ENCODE data around the gene ZNF100.
"Not testable (repeated sequence)": the region's sequence is repeated elsewhere in the genome, so short reads cannot be mapped to it uniquely, and the experiment has no call there.

ZNF100 gene

DNA sequence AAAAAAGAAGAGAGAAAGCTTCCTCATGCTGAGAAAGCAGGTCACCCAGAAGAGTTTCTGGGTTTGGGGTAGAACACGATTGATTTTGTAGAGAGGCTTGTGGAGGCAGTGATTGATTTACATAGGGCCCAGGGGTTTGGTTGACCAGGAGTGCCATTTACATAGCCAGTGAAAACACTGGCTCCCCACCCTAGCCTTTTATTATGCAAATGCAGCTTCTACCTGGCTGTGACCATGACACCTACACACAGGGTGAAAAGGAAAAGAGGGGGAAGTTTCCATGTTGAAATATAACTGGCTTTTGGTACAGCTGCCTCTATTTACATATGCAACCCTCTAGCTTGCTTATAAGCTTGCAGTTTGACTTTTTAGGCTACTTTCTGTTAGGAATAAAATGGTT is 62.0 kb downstream of the ZNF100 start:
- DNase-seq (ENCODE audit: low read depth in 2 of 3, low spot score in 2 of 3) = no peak

GRCh38 chr19:21704320-21704719 is 63.1 kb downstream of the ZNF100 start:
- no peak for DNase-seq (ENCODE audit: low read depth in 2 of 3, low spot score in 2 of 3)

- DNase-seq (ENCODE audit: low read depth in 2 of 3, low spot score in 2 of 3) = no peak
These were observed 68.2 kb downstream of the ZNF100 start for GRCh38 chr19:21699197-21699596.

- DNase-seq (ENCODE audit: low read depth in 2 of 3, low spot score in 2 of 3) = no peak
These were observed 69.2 kb downstream of the ZNF100 start for GRCh38 chr19:21698215-21698614.

- DNase-seq (ENCODE audit: low read depth in 2 of 3, low spot score in 2 of 3) = no peak
These were observed 69.7 kb downstream of the ZNF100 start for GRCh38 chr19:21697698-21698097.

DNA sequence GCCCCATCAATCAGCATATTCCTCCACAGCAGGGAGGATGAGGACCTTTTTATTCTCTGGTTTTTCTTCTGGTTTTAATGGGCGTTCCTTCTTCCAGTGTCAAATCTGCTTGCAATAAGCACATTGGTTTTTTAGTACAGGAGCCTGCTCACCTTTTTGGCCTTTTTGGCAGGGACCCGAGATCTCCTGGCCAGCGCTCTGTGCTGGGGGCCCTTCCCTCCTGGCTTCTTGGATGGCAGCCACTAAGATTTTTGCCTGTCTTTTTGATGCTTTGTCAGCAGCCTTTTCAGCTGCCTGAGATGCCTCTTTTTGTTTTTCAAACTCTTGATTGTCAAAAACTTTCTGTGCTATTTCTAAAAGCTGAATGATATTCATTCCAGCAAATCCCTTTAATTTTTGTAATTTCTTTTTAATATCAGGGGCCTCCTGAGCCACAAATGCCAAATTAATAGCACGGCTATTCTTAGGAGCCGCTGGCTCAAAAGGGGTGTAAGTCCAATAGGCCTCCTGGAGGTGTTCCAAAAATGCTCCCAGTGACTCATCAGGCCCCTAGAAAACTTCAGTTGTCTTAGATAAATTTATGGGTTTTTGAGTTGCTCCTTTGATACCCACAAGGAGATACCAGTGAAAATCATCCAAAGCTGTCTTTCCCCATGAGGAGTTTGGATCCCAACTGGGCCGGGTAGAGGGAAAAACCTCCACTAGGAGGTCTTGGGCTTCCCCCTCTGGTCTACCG is 73.0 kb downstream of the ZNF100 start:
- no peak for DNase-seq (ENCODE audit: low read depth in 2 of 3, low spot score in 2 of 3)

GRCh38 chr19:21693399-21693798 is 74.0 kb downstream of the ZNF100 start:
- DNase-seq (ENCODE audit: low read depth in 2 of 3, low spot score in 2 of 3) = no peak

DNA sequence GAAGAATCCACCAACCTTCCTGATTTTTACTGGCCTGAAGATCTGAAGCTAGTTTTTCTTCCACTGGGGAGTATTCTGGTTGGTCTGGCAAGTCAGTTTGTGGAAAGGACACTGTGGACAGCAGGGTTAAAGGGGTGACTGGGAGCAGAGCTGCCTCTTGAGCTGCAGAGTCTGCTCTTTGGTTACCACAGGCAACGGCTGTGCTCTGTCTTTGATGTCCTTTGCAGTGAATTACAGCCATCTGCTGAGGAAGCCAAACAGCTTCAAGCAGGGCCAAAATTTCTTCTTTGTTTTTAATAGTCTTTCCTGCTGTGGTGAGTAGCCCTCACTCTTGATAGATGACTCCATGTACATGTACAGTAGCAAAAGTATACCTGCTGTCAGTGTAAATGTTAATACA is 75.7 kb downstream of the ZNF100 start:
- DNase-seq (ENCODE audit: low read depth in 2 of 3, low spot score in 2 of 3) = no peak

GRCh38 chr19:21688464-21688863 is 78.9 kb downstream of the ZNF100 start:
- DNase-seq (ENCODE audit: low read depth in 2 of 3, low spot score in 2 of 3) = no peak

- DNase-seq (ENCODE audit: low read depth in 2 of 3, low spot score in 2 of 3) = no peak
These were observed 86.7 kb downstream of the ZNF100 start for GRCh38 chr19:21680671-21681070.

DNA sequence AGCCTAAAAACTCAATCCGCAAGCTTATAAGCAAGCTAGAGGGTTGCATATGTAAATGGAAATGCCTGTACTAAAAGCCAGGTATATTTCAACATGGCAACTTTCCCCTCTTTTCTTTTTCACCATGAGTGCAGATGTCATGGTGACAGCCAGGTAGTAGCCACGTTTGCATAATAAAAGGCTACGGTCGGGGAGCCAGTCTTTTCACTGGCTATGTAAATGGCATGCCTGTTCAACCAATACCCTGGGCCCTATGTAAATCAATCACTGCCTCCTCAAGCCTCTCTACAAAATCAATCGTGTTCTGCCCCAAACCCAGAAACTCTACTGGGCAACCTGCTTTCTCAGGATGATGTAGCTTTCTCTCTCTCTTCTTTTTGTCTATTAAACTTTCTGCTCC is 87.4 kb downstream of the ZNF100 start:
- DNase-seq (ENCODE audit: low read depth in 2 of 3, low spot score in 2 of 3) = no peak

DNA sequence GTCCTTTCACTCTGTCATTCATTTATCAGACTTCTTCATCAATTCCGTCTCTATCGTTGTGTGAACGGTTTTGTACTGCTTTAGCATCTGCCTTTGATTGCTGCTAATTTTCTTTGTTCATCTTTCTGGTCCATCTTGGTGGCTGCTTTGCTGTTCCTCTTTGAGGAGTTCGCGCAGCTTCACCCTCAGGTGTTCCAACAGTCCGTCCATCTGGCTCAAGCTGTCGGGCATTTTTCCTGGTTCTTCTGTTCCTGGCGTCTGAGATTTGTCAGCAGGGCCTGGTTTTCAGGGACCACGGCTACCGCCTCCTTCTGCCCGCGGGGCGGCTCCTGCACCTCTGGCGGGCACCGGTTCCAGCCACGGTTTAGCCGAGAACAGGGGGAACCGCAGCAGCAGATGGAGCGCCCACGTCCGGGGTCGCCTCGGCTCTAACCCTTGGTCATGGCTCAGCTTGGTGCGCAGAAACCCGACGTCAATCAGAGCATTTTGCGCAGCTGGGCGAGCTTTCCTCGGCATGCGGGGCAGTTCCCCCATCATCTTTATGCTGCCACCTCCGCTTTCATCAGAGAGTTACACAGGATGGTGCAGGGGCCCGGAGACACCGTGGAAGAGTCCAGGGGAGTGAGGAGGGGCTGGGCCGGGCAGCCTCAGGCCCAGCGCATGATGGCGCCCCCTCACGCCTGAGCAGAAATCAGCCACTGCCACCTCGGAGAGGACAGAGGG is 89.5 kb downstream of the ZNF100 start:
- peak in 1 of 3 experiments; percentile 5 for DNase-seq (ENCODE audit: low read depth in 2 of 3, low spot score in 2 of 3)

DNA sequence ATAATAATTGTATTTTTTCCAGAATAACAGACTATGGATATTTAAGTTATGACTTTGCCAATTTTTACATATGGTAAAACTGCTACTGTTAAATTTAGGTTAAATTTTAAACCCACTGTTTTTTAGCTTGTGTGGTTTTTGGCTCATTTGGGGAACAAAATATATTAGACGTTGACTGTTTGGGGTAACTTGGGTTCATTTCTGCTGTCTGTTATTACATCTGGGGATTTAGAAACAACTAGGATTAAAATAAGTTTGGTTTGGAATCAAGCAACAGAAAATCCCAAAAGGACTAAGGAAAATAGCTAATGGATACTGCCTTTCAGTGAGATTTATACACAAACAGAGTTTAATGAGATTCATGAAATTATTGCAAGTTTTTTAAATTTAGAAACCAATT is 92.9 kb downstream of the ZNF100 start:
- DNase-seq (ENCODE audit: low read depth in 2 of 3, low spot score in 2 of 3) = no peak

GRCh38 chr19:21673479-21673878 is 93.9 kb downstream of the ZNF100 start:
- not testable (repeated sequence) for DNase-seq (ENCODE audit: low read depth in 2 of 3, low spot score in 2 of 3)

All from activated CD8-positive, alpha-beta memory T cell treated with anti-CD3 and anti-CD28 coated beads for 48 hours (primary cell).